Measurements from ENCODE around the gene NCF2.
"Not testable (repeated sequence)": the region's sequence is repeated elsewhere in the genome, so short reads cannot be mapped to it uniquely, and the experiment has no call there.

DNA sequence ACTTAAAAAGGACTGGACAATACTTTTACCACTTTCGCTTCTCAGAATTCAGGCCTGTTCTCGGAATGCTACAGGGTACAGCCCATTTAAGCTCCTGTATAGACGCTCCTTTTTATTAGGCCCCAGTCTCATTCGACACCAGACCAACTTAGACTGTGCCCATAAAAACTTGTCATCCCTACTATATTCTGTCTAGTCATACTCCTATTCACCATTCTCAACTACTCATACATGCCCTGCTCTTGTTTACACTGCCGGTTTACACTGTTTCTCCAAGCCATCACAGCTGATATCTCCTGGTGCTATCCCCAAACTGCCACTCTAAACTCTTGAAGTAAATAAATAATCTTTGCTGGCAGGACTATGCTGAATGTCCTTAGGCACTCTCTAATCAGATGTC is 27.9 kb upstream of the NCF2 start:
- TF ChIP-seq, protein P1, sequence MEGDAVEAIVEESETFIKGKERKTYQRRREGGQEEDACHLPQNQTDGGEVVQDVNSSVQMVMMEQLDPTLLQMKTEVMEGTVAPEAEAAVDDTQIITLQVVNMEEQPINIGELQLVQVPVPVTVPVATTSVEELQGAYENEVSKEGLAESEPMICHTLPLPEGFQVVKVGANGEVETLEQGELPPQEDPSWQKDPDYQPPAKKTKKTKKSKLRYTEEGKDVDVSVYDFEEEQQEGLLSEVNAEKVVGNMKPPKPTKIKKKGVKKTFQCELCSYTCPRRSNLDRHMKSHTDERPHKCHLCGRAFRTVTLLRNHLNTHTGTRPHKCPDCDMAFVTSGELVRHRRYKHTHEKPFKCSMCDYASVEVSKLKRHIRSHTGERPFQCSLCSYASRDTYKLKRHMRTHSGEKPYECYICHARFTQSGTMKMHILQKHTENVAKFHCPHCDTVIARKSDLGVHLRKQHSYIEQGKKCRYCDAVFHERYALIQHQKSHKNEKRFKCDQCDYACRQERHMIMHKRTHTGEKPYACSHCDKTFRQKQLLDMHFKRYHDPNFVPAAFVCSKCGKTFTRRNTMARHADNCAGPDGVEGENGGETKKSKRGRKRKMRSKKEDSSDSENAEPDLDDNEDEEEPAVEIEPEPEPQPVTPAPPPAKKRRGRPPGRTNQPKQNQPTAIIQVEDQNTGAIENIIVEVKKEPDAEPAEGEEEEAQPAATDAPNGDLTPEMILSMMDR (IDR thresholded peaks at IDR 0.05) = not testable (repeated sequence)
- TF ChIP-seq POLR2A (IDR thresholded peaks at IDR 0.05) = not testable (repeated sequence)
